ENCODE data around the gene KCNJ4. TPM values are rescaled to one million over a fixed set of nuclear protein-coding genes. Genes with fewer than 3 reads are reported as not detected.

KCNJ4 gene
- total RNA-seq, 1 experiment from 2014 or later = not detected

DNA sequence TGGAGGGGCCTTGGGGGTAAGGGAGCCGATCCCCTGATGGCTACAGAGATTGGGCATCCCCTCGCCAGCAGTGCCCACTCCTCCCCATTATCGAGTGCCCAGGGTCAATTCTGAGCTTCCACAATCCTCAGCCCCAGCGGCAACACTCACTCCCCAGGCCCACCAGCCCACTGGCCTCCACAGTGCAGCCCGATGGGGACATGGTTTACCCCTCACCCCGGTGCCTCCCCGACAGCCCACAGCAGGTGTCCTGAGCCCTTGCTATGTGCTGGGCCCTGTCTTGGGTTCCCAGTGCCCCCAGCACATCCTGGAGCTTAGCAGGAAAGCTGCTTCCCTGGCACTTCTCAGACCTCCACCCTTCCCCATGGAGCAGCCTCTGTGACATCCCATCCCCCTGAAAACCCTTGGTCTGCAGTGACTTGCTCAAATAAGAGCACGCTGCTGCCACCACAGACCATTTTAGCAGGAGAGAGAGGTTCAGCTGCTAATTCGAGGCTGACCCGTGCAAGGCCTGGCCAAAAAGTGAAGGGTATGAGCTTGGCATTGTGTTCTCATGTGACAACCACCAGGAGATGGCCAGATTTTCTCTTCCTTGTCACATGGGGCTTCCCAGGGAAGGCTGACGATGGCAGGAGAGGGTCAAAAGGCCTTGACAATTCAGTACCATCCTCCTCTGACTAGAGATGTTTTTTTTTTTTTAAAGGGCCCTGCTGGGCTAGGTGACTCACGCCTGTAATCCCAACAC is 23.6 kb downstream of the KCNJ4 start:
- DNase-seq (ENCODE audit: low read depth) = no peak

DNA sequence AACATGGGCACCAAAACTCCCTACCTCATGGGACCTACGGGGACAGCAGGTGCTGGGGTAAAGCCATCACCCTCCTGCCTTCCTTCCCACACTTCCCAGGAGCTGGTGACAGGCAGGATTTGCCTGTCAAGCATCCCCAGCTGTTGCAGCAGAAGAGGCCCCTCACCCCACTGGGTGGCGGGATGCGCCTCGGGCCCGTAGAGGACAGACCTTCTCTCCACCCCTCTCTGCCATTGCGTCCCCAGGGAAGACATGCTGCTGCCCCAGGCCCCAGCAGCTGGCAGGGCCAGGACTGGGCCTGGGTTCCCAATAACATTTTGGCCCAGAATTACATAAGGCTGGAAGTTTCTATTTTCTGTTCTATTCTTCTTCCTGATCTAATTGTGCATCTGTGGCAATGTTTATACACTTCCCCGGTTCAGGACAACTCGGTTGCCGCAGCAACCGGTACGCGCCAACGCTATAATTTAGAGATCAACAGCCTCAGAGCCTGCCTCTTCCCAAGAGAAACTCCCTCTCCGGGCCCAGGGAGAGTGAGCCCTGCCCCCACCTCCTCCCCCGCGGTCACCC is 25.4 kb downstream of the KCNJ4 start:
- DNase-seq (ENCODE audit: low read depth) = no peak

DNA sequence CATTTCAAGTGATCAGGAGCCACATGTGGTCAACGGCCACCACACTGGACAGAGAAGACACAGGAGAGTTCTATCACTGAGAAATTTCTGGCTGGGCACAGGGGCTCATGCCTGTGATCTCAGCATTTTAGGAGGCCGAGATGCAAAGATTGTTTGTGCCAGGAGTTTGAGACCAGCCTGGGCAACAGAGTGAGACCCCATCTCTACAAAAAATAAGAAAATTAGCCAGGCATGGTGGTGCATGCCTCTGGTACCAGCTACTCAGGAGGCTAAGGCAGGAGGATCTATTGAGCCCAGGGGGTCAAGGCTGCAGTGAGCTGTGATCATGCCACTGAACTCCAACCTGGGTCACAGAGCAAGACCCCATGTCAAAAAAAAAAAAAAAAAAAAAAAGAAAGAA is 26.3 kb downstream of the KCNJ4 start:
- DNase-seq (ENCODE audit: low read depth) = no peak

DNA sequence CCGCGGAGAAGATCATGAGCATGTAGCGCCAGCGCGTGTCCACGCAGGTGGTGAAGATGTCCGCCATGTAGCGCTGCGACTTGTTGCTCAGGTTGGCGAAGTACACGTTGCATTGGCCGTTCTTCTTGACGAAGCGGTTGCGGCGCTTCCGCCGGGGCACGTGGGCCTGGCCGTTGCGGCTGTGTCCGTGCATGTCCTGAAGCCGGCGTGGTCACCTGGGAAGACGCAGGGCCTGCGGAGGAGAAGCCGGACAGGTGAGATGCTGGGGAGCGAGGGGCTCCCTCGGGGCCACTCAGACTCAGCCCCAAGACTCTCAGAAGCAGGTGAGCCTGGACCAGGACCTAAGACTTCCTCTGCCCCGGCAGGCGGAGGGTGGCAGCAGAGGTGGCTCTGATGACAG is 27.1 kb downstream of the KCNJ4 start:
- DNase-seq (ENCODE audit: low read depth) = no peak

DNA sequence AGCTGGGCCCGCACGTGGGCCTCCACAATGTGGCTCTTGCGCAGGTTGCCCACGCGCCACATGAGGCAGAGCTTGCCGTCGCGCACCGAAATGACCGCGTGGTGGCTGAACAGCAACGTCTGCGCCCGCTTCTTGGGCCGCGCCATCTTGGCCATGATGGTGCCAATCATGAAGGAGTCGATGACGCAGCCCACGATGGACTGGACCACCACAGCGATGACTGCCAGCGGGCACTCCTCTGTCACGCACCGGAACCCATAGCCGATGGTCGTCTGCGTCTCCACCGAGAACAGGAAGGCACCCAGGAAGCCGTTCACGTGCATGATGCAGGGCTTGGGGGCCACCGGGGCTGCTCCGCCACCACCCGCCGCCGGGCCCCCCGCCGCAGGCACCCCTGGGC is 27.5 kb downstream of the KCNJ4 start:
- no peak for DNase-seq (ENCODE audit: low read depth)

DNA sequence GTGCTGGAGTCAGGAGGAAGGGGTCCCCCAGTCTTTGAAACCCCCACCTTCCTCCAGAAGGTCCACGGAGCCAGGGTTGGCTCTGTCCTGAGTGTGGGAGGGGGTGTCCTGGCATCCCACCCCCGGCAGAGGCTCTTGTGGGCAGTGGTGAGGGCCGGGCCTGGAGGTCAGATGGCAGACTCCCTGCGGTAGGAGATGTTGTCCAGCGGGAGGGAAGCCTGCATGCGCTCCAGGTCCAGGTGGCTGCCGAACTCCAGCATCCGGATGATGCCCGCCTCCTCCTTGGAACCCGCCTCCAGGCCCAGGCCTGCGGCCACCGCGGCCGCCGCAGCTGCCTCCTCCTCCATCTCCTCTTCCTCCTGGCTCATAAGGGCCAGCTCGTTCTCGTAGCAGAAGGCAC is 28.4 kb downstream of the KCNJ4 start:
- no peak for DNase-seq (ENCODE audit: low read depth)

DNA sequence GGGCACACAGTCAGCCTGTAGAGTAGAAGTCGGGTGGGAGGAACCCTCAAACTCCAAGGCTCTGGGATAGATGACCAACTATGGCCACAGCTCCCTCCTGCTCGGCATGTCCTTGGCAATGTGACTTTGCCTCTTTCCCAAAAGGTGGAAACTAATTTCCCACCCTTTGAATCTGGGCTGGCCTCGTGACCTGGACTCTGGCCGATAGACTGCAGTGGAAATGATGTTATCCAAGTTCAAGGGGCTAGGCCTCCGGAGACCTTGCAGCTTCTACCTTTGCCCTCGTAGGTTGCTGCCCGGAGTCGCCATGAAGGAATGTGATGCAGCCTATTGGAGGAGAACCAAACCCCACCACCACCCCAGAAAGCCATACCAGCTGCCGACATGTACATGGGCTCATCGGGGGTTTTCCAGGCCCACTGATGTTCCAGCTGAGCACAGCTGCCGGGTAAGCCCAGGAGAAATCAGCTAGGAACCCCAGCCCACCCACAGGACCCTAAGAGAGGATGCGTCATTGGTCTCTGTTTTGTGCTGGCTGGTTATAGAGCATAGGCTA is 30.4 kb downstream of the KCNJ4 start:
- no peak for DNase-seq (ENCODE audit: low read depth)

DNA sequence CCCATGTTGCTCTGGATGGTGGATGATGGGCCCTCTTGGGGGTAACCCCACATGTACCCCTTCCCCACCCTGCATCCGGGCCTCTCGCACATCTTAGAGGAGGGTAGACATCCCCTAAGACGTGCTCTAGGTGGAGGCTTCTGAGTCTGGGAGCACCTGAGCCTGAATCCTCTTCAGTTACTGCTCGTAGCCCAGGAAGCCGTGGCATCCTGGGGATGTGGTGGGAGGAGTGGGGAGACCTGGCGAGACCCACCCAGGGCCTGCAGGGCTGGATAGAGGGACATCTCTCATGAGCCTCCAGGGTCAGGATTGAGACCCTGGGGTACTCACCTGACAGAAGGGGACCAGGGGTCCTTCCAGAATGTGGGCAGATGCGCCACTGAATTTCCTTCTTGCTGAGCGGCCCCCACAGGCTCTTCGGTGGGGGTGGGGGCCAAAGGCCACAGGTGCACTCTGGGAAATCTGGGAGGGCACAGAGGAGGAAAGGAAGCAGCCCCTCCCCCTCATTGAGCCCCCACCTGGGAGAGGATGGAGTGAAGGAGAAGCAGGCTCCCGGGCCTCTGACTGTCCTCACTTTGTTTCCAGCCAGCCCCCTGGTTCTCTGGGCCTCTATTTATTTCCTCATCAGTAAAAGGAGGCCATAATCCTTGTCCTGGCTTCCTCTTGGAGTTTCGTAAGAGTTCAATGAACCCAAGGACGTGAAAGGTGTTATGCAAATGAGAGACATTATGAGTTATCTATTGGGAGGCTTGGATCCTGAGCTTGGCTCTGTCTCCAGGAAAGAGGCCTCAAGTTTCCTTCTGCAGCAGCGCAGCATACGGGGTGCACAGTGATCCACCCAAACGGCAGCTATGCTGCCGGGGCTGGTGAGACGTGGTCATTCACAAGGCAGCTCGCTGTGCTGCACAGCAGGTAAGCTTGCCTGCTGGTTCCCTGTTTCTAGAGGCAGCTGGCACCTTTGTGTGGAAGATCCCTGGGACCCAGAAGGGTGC is 31.2 kb downstream of the KCNJ4 start:
- DNase-seq (ENCODE audit: low read depth) = no peak

DNA sequence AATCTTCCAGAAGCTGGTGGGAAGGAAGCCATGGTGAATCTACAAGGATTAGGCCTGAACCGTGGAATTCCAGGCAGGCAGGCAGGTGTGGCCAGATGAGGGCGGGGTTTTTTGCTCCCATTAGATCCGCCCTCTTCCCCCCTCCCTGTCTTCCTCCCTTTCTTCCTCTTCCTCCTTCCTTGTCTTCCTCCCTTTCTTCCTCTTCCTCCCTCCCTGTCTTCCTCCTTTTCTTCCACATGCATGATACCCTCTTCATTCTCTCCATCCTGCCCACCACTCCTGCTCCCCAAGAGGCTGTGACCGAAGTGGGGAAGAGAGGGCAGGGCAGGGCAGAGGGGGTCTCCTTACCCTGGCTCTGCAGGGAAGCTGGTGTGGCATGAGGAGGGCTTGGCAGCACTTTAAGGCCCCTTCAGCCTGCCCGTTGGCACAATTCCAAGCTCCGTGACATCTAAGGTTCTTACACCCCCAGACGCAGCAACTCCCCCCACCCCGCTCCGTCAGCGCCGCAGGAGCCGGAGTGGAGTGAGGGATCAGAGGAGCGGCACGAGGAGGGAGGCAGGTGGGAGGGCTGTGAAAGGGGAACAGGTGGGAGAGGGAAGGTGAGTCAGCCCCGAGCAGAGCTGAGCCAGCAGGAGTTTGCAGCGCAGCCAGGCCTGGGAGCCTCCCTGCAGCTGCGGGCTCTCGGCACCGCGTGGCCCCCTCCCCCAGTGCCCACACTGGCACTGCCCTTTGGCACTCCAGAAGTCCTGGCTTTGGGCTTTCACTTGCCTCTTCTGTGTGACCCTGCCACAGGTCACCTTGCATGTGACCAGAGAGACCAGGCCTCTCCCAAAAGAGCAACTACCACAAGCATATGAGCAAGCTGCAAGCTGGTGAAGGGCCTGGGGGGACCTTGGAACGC is 32.1 kb downstream of the KCNJ4 start:
- DNase-seq (ENCODE audit: low read depth) = no peak

DNA sequence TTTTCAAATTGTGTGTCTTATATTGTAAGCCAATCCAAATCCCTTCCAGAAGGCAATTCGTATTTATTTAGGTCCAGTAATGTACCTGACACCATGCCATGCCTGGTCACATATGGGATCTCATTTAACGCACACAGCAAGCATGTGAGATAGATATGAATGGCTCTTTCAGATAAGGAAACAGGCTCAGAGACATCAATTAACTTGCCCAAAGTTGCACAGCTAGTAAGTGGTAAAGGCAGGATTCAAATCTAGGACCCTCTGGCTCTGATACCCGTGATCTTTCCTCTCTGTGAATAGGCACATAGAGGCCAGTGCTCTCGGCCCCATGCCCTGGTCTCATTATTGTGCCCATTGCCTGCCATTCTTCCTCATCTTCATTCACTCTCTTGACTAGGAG is 34.3 kb downstream of the KCNJ4 start:
- DNase-seq (ENCODE audit: low read depth) = no peak

DNA sequence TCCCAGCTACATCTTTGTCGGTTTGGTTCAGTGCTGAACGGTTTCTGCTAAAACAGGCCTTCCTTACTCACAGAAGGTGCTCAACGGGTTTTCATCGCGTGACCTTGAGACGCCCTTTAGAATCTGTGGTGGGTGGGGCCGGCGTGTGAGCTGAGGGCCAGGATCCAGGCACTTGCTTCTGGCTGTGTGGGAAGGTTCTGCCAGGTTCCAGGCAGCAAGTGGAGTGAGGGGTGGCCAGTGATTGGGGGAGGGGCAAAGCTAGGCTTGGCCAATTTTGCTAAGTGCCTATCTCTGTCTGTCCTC is 35.2 kb downstream of the KCNJ4 start:
- no peak for DNase-seq (ENCODE audit: low read depth)

DNA sequence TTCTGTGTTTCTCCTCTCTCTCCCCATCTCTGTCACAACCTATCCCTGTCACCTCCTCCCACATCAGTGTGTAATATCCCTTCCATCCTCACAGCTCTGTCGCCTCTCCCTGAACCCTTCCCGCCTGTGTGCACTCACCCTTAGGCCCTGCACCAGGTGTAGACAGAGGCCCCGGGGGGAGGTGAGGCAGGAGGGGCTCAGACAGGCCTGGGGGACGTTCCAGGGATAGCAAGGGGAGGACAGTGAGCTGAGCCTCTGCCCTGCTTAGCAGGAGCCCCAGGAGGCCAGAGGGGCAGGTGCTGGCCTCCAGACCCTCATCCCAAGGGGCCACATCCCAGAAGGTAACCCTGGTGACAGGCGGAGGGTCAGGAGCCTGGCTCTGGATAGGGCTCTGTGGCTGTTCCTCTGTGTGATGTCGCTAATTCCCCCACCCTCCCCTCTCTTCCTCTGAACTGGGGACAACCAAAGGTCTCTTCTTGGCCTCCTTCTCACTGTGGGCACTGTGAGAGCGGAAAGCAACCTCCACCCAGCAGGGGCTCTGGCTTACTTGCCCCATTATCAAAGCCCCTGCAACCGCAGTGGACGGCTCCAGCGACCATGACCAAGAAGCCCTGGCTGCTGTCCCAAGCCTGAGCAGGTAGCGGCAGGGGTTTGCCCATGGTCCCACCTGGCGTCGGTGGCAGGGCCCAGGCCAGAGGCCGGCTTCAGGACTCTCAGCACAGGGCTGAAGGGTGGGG is 35.7 kb downstream of the KCNJ4 start:
- DNase-seq (ENCODE audit: low read depth) = no peak

DNA sequence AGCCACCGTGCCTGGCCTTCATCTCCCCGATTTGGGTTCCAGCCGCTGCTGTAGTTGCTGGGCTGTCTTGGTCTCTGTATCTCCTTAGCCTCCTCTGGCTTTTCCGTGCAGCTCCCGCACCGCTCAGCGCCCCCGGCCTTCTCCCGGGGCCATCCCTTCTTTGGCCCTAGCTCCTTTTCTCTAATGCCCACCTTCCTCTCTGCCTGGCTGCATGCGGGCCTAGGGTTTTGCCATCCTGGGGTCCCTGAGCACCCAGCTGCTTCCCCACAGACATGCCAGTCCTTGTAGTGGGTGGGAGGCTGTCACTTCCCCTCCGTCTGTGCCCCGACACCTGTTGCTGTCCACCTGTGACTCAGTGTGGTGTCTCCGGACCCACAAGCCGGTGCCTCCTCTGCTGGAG is 36.4 kb downstream of the KCNJ4 start:
- no peak for DNase-seq (ENCODE audit: low read depth)

DNA sequence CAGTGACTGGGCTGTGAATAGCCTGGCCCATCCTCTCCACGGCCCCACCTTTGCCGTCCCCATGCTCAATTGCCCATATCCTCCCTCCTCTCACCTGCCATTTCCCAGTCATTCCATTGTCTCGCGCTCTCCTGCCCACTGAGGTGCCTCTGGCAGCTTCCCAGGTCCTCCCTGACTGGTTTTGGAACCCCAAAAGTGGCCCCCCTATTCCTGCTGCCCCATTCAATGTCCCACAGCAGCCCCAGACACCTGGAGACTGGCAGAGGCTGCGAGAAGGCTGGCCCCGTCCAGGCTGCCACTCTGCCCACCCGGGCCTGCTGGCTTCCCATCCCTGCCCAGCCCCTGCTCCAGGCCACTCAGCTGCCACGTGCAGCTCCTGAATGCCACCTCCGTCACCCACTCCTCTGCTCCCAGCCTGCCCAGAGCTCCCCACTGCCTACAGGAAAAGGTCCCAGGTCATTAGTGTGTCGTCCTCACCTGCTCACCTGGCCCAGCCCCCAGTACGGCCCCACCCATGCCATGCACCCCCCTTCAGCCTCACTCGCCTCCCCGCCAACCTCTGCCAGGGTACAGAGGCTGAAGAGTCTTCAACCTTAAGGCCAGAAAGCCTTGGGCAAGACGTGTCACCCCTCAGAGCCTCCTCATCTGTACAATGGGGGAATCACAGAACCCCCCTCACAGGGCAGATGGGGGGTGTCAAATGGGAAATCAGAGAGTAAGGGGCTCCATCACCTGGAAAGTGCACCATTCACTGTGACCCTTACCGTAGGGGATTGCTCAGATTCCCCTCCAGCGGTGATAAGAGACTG is 37.5 kb downstream of the KCNJ4 start:
- no peak for DNase-seq (ENCODE audit: low read depth)

DNA sequence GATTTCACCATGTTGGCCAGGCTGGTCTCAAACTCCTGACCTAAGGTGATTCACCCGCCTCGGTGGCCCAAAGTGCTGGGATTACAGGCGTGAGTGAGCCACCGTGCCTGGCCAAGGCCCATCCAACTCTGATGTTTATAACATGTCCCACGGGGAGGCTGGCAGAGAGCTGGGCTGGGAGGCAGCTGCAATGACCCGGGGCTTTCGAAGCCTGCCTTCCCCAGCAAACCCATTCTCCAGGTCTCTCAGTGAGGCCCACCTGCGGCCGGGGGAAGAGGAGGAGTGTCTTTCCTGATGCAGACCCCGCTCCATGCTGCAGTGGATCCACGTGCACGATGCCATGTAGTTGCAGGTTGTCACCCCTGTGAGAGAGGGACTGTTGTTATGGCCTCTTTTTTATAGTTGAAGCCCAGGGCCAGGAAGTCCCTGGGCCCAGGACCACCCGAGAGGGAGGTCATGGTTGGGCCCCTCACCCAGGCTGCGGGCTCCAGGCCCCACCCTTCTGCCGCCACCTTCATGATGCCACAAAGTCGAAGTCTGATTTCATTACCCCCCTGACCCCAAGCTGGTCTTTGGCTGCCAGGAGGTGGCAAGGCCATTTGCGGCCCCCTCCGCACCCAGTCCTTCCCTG is 38.3 kb downstream of the KCNJ4 start:
- DNase-seq (ENCODE audit: low read depth) = no peak

DNA sequence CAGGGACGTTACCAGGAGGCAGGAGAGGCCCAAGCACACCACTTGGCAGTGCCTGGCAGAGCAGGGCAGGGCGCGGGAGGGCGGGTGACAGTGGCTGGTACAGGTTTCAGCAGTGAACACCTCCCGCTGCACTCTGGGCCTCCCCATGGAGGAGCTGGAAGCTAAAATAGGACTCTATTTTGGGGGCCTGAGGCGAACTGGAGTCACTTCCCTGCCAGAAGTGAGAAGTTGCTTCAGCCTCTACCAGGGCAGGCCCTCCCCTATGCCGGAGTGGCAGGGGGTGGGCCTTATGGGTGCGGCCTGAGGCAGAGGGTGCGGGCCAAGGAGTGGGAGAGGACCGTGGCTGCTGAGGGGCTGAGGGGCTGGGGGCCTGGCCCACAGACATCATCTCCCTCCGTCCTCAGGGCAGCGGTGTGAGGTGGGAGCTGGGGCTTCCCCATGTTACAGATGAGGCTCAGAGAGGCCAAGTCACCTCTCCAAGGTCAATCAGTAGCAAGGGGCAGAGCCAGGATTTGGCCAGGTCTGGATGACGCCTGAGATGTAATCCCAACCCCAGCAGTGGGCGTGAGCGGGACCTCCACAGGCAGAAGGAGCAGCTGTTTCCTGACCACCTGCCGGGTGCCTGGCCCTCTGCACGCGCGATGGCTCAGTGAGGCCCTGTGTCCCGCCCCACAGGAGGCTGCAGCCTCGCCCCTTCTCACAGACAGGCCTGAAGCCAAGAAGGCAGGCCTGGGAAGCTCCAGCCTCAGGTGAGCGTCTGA is 39.3 kb downstream of the KCNJ4 start:
- no peak for DNase-seq (ENCODE audit: low read depth)

DNA sequence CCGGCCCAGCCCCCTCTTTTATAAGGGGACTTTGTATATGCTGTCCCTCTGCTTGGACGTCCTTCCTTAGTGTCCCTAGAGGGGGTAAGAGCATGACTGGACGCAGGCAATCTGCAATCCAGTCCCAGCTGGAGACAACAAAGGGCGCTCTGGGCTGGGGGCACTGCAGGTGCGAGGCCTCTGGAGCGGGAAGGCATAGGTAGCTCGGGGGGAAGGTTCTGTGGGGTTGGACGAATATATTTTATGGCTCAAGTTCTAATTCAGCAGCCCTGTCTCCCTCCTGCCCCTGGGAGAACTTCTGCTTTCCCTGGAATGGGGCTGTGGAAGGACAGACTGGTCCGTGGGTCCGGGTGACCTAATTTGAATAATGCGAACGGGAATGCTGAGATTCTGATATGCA is 40.0 kb downstream of the KCNJ4 start:
- no peak for DNase-seq (ENCODE audit: low read depth)

DNA sequence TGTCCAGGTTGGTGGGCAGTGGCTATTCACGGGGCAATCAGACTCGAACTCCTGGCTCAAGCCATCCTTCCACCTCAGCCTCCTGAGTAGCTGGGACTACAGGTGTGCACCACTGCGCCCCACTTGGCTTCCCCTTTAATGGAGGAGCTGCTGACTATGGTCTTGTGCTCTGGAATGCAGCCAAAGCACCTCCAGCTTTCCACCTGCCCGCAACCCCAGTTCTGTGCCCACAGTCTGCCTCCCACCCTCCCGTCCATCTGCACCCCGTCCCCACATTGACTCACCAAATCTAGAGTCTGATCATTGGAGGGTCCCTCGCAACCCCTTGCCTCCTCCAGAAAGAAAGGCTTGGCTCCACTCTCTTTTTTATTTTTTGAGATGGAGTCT is 41.0 kb downstream of the KCNJ4 start:
- no peak for DNase-seq (ENCODE audit: low read depth)
